Right lobe of liver (tissue), 6 donors: ENCODE data around the gene RHOU. TPM values are rescaled to one million over a fixed set of nuclear protein-coding genes. Genes with fewer than 3 reads are reported as not detected.

ENCODE experiments used
- ATAC-seq, 4 donors: fragments of 200-7000 bp; cut with Tn5 transposase; one replicate each; pipeline ENCODE4 v1.9.1; 2020; ENCODE audit warnings: mild to moderate bottlenecking in 4 of 4, moderate library complexity in 4 of 4
- DNase-seq, 3 donors: peaks; one replicate each; pipeline ENCODE4 v3.0.0-alpha.2; 2020
- H3K27ac ChIP-seq, 3 donors: fragments of 200-600 bp; one replicate each; pipeline ENCODE4 v1.8.0; 2022
- H3K27me3 ChIP-seq, 2 donors: fragments of 200-600 bp; one replicate each; pipeline ENCODE4 v1.8.0; 2022
- H3K36me3 ChIP-seq, 4 donors: fragments of 200-600 bp; sonication (generic) in 1 of 4; one replicate each; pipeline versions ENCODE4 v1.5.1 to v1.8.0; 2017 to 2022; ENCODE audit warnings: control low read depth in 1 of 4
- H3K4me1 ChIP-seq, 4 donors: fragments of 200-600 bp; sonication (generic) in 1 of 4; one replicate each; pipeline versions ENCODE4 v1.5.1 to v1.8.0; 2017 to 2022; ENCODE audit warnings: control low read depth in 1 of 4
- H3K4me3 ChIP-seq, 3 donors: fragments of 200-600 bp; one replicate each; pipeline ENCODE4 v1.8.0; 2022
- H3K9me3 ChIP-seq, 4 donors: fragments of 200-600 bp; sonication (generic) in 1 of 4; one replicate each; pipeline versions ENCODE4 v1.5.1 to v1.8.0; 2017 to 2022; ENCODE audit warnings: control low read depth in 1 of 4
- POLR2A ChIP-seq: fragments of 450-650 bp; IDR thresholded peaks from one replicate; pipeline ENCODE4 v1.6.1; 2017; ENCODE audit warnings: antibody characterized with exemption, mild to moderate bottlenecking
- WGBS: methylation state at CpG from one replicate; pipeline ENCODE4 v1.1.6; 2018; ENCODE audit warnings: low coverage, low lambda C conversion rate; ENCODE audit not compliant: insufficient coverage; ENCODE audit errors: missing lambda C conversion rate; 5-methylcytosine and 5-hydroxymethylcytosine counted together
- intact Hi-C, 2 donors: fragments of 100-400 bp; cut with DNase I; formaldehyde crosslinking; loops; one replicate each; pipeline versions ENCODE4 v1.11.2 to v1.14.1; 2022
- total RNA-seq, 6 experiments: library from RNA; depleted of rRNA in 2 of 6; stranded (reverse); fragments of >200 nt in 2 of 6; fragmentation: NEBNext Ultra II Directional in 3 of 6; extraction: Animal tissue kit (Norgen Biotek cat#: 25700) in 3 of 6; gene quantifications; one replicate each; pipeline versions ENCODE4 v1.1.0 to v1.2.4, GENCODE V29; 2016 to 2023
- TF ChIP-seq, protein P1 (sequence below), 4 donors: fragments of 200-600 bp in 3 of 4; fragments of 450-650 bp in 1 of 4; IDR thresholded peaks; one replicate each; pipeline versions ENCODE4 v1.5.1 to v1.8.0; 2016 to 2022; ENCODE audit warnings: antibody characterized with exemption in 4 of 4, mild to moderate bottlenecking in 2 of 4
- donor health status: DM: no; HTN: yes; CAD: no.
- donor health status: DM: no; HTN: no; CAD: no.
- donor health status: DM: no; HTN: no; CAD: no.
- donor health status: DM: no; HTN: yes; CAD: no.
- donor health status: DM: no; HTN: yes; CAD: no.

RHOU gene
- total RNA-seq, 6 experiments from 2014 or later: 16.6 to 22.2 (median 19.6) TPM

DNA sequence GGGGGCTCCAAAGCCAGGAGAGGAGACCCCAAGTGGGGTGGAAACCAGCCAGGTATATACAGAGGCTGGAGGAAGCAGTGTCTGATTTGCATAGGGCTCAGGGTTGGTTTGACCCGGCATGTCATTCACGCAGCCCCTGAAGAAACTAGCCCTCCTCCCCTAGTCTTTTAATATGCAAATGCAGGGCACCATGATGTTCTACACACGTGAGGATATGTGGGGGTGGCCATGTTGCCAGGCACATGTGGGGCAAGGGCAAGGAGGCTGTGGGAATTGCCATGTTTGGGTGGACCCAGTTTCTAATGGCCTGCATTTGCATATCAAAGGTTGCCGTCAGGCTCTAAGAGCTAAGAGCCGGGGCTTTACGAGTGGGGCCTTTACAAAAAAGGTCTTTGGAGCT, 12.0 kb upstream of the RHOU start:
- no CpG with 5 or more reads among the region's 6 CpGs for WGBS
- Histone ChIP-seq H3K27me3 (no peaks in the 10 kb centered on the region), H3K27ac (peak overlapping the region; percentile 74 to 99 (median 94)), H3K4me1 (peaks cover 0 to 6% (median 2%) of the 10 kb centered on the region in 4 donors), H3K9me3 (no peaks in the 10 kb centered on the region), H3K4me3 (no peak overlapping the region), H3K36me3 (no peaks in the 10 kb centered on the region)
- intact Hi-C loops: no loop called here
- TF ChIP-seq, protein P1, sequence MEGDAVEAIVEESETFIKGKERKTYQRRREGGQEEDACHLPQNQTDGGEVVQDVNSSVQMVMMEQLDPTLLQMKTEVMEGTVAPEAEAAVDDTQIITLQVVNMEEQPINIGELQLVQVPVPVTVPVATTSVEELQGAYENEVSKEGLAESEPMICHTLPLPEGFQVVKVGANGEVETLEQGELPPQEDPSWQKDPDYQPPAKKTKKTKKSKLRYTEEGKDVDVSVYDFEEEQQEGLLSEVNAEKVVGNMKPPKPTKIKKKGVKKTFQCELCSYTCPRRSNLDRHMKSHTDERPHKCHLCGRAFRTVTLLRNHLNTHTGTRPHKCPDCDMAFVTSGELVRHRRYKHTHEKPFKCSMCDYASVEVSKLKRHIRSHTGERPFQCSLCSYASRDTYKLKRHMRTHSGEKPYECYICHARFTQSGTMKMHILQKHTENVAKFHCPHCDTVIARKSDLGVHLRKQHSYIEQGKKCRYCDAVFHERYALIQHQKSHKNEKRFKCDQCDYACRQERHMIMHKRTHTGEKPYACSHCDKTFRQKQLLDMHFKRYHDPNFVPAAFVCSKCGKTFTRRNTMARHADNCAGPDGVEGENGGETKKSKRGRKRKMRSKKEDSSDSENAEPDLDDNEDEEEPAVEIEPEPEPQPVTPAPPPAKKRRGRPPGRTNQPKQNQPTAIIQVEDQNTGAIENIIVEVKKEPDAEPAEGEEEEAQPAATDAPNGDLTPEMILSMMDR (IDR thresholded peaks at IDR 0.05): no peak
- no peak for TF ChIP-seq POLR2A
- DNase-seq (no peak), ATAC-seq (no peak)

DNA sequence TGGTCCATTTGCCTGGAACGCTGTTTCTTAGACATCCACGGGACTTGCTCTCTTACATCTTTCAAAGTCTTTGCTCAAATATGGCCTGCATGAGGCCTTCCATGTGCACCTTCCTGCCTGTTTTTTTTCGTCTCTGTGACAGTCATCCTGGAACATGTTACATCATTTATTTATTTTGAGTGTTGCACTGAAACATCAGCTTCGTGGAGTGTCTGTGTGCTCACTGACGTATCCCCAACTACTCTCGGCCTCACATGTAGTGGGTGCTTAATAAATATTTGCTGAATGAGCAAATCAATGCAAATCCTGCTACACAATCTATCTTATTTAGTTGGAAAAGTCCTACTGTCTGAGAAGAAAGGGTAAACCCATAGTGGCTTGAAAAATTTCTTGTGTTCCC, 11.4 kb upstream of the RHOU start:
- TF ChIP-seq, protein P1 (IDR thresholded peaks at IDR 0.05): no peak
- TF ChIP-seq POLR2A: no peak
- intact Hi-C loops: no loop called here
- DNase-seq: no peak
- Histone ChIP-seq H3K9me3 (no peaks in the 10 kb centered on the region), H3K36me3 (no peaks in the 10 kb centered on the region), H3K27me3 (no peaks in the 10 kb centered on the region), H3K4me3 (no peak overlapping the region), H3K27ac (peak overlapping the region; percentile 74 to 99 (median 94)), H3K4me1 (peaks cover 0 to 6% (median 2%) of the 10 kb centered on the region in 4 donors)
- 33% methylated on average over 6 of the region's 6 CpGs for WGBS
- ATAC-seq: peak; percentile 70 to 83 (median 82)

DNA sequence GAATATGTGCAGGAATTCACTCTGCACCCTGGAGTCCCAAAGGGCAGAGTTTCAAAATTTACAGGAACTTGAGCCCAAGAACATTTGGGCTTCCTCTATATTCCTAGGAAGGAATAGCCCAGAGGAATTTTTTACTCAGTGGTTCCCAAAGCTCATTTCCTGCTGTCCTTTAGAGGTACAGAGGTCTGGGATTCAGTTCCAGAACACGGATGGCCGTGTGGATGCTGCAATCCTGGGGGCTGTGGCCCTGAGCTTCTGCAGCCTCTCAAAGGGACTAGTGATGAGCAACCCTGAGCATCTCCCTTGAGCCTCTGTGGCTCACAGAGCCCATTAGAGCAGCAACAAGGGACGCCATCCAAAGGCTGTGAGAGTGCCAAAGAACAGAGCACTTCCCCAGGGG, 10.1 kb upstream of the RHOU start:
- no peak overlapping the region for H3K4me3 ChIP-seq
- DNase-seq (no peak), ATAC-seq (no peak)
- no peaks in the 10 kb centered on the region for H3K36me3 ChIP-seq
- H3K9me3 ChIP-seq: no peaks in the 10 kb centered on the region
- TF ChIP-seq, protein P1 (IDR thresholded peaks at IDR 0.05): no peak
- TF ChIP-seq POLR2A: no peak
- peaks cover 0 to 6% (median 2%) of the 10 kb centered on the region in 4 donors for H3K4me1 ChIP-seq
- WGBS: 60% methylated on average over 1 of the region's 3 CpGs
- H3K27ac ChIP-seq: no peak overlapping the region
- intact Hi-C loops: no loop called here
- no peaks in the 10 kb centered on the region for H3K27me3 ChIP-seq

DNA sequence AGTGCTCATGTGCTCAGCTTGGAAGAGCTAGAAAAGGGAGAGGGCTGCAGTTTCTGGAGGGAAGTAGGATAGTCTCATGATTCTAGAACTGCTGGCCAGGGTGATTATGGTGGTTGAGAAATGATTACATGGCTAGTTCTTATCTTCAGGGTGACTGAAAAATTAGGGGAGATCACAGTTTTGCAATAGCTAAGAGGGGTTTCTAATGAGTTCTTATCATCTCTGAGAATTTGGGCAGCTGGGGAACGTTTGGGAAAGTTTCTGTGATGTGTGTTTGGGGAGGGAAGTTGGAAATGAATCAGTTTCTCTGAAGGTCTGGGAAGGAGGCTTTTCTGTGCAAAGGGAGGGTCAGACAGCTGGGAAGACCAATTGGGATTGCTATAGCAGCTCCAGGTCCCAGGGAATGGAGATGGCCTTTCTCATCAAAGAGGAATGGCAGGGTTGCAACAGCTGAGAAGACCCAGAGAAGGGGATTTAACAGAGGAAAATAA, 7.6 kb upstream of the RHOU start:
- H3K36me3 ChIP-seq: no peaks in the 10 kb centered on the region
- DNase-seq: no peak
- no peak overlapping the region for H3K4me3 ChIP-seq
- 21% methylated on average over 1 of the region's 1 CpG for WGBS
- intact Hi-C loops: no loop called here
- H3K27me3 ChIP-seq: no peaks in the 10 kb centered on the region
- peaks cover 0 to 6% (median 0%) of the 10 kb centered on the region in 4 donors for H3K4me1 ChIP-seq
- H3K9me3 ChIP-seq: no peaks in the 10 kb centered on the region
- TF ChIP-seq POLR2A: no peak
- TF ChIP-seq, protein P1 (IDR thresholded peaks at IDR 0.05): no peak
- no peak overlapping the region for H3K27ac ChIP-seq
- peak in 1 of 4 donors; percentile 24 for ATAC-seq
